Measurements from ENCODE around the gene PRR9.

PRR9 gene

GRCh38 chr1:153231363-153231762, 14.0 kb downstream of the PRR9 start:
- DNase-seq = no peak

- no peak for DNase-seq
Measured at GRCh38 chr1:153231785-153232184, 14.4 kb downstream of the PRR9 start.

- no peak for DNase-seq
Measured at GRCh38 chr1:153232553-153232952, 15.2 kb downstream of the PRR9 start.

- DNase-seq = no peak
Measured at GRCh38 chr1:153233448-153233847, 16.1 kb downstream of the PRR9 start.

GRCh38 chr1:153238527-153238926, 21.1 kb downstream of the PRR9 start:
- DNase-seq = no peak

GRCh38 chr1:153242160-153242559, 24.8 kb downstream of the PRR9 start:
- no peak for DNase-seq

GRCh38 chr1:153245466-153245865, 28.1 kb downstream of the PRR9 start:
- DNase-seq = no peak

- no peak for DNase-seq
Measured at GRCh38 chr1:153246018-153246417, 28.6 kb downstream of the PRR9 start.

- no peak for DNase-seq
Measured at GRCh38 chr1:153246825-153247224, 29.4 kb downstream of the PRR9 start.

GRCh38 chr1:153248176-153248879, 30.9 kb downstream of the PRR9 start:
- no peak for DNase-seq

- DNase-seq = no peak
Measured at GRCh38 chr1:153250166-153250565, 32.8 kb downstream of the PRR9 start.

GRCh38 chr1:153251087-153251486, 33.7 kb downstream of the PRR9 start:
- no peak for DNase-seq

- no peak for DNase-seq
Measured at GRCh38 chr1:153251562-153251961, 34.2 kb downstream of the PRR9 start.

- DNase-seq = no peak
Measured at GRCh38 chr1:153251988-153252387, 34.6 kb downstream of the PRR9 start.

- no peak for DNase-seq
Measured at GRCh38 chr1:153253076-153253475, 35.7 kb downstream of the PRR9 start.

GRCh38 chr1:153253693-153254092, 36.3 kb downstream of the PRR9 start:
- DNase-seq = no peak

- DNase-seq = no peak
Measured at GRCh38 chr1:153259387-153259786, 42.0 kb downstream of the PRR9 start, which contains the start of gene LORICRIN. Gene LORICRIN (plus strand): TSS chr1:153259687. CDS start chr1:153260950, 1,263 bp downstream.

- DNase-seq = no peak
Measured at GRCh38 chr1:153260585-153261280, 43.3 kb downstream of the PRR9 start.

GRCh38 chr1:153261281-153262069, 44.1 kb downstream of the PRR9 start:
- DNase-seq = peak in 2 of 4 experiments; percentile 12 to 15

- no peak for DNase-seq
Measured at GRCh38 chr1:153262070-153262366, 44.6 kb downstream of the PRR9 start.

- DNase-seq = no peak
Measured at GRCh38 chr1:153262462-153263157, 45.2 kb downstream of the PRR9 start.

GRCh38 chr1:153265457-153265856, 48.1 kb downstream of the PRR9 start:
- DNase-seq = no peak

All from activated CD4-positive, CD25-positive, alpha-beta regulatory T cell (primary cell).